ENCODE measurements around the gene RHOH. TPM values are rescaled to one million over a fixed set of nuclear protein-coding genes. Genes with fewer than 3 reads are reported as not detected.
"Not testable (repeated sequence)": the region's sequence is repeated elsewhere in the genome, so short reads cannot be mapped to it uniquely, and the experiment has no call there.

Gene RHOH
- total RNA-seq, 1 experiment from 2014 or later, result not detected

- no peak overlapping the region for H2AFZ ChIP-seq
- intact Hi-C loops (cut with micrococcal nuclease; ENCODE audit: unreplicated experiment), result no loop called here
- TF ChIP-seq EZH2 (IDR thresholded peaks at IDR 0.05; ENCODE audit: low read depth), result no peak
- no peak for TF ChIP-seq CTCF (conservative IDR thresholded peaks at IDR 0.05)
- H3K27me3 ChIP-seq (ENCODE audit: insufficient read depth, low read depth), result no peaks in the 10 kb centered on the region
- H3K9me3 ChIP-seq (ENCODE audit: insufficient read depth, low read depth), result no peaks in the 10 kb centered on the region
- ChIA-PET CTCF (no interaction called here), POLR2A (ENCODE audit: unreplicated experiment) (no interaction called here)
- no peaks in the 10 kb centered on the region for H3F3A ChIP-seq (ENCODE audit: insufficient read depth, low read depth)
- H3K9me2 ChIP-seq (ENCODE audit: insufficient read depth), result no peaks in the 10 kb centered on the region
- H3K36me3 ChIP-seq (ENCODE audit: low read depth), result no peaks in the 10 kb centered on the region
- no peak overlapping the region for H3K4me2 ChIP-seq
- H3K4me1 ChIP-seq (replicated peaks; ENCODE audit: insufficient read depth), result no peaks in the 10 kb centered on the region
- H3K79me2 ChIP-seq (ENCODE audit: low read depth), result no peaks in the 10 kb centered on the region
- no peak for DNase-seq
- H3K4me3 ChIP-seq, result no peak overlapping the region
- no peaks in the 10 kb centered on the region for H4K20me1 ChIP-seq (ENCODE audit: insufficient read depth)
- no TSS peak for BruUV-seq (replicated peaks)
- no peak overlapping the region for H3K27ac ChIP-seq
Observed at GRCh38 chr4:40280586-40280985, 83.8 kb downstream of the RHOH start.

DNA sequence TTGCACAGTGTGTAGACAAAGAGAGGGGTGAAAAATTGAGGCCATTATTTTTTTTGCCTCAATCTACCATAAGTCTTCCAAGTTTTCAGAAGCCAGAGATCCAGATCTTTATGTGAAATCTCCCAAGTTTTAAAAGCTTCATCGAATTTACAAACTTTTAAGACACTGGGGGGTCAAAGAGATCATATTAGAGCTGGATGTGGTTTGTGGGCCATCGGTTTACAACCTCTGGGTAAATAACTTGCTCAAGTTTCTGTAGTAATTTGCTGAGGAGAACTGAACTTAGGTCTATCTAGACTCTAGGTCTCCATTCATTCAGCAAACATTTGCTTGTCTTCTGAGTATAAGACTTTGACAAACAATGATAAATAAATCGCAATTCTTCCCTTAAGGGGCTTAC, 84.3 kb downstream of the RHOH start:
- Histone ChIP-seq H3K4me1 (replicated peaks; ENCODE audit: insufficient read depth) (no peaks in the 10 kb centered on the region), H3K27me3 (ENCODE audit: insufficient read depth, low read depth) (no peaks in the 10 kb centered on the region), H3K4me3 (no peak overlapping the region), H3K9me2 (ENCODE audit: insufficient read depth) (no peaks in the 10 kb centered on the region), H3K36me3 (ENCODE audit: low read depth) (no peaks in the 10 kb centered on the region), H3K27ac (no peak overlapping the region), H2AFZ (no peak overlapping the region), H3F3A (ENCODE audit: insufficient read depth, low read depth) (no peaks in the 10 kb centered on the region), H3K4me2 (no peak overlapping the region), H3K79me2 (ENCODE audit: low read depth) (no peaks in the 10 kb centered on the region), H4K20me1 (ENCODE audit: insufficient read depth) (no peaks in the 10 kb centered on the region), H3K9me3 (ENCODE audit: insufficient read depth, low read depth) (no peaks in the 10 kb centered on the region)
- CTCF ChIA-PET, result no interaction called here
- no TSS peak for BruUV-seq (replicated peaks)
- no peak for DNase-seq
- TF ChIP-seq CTCF (conservative IDR thresholded peaks at IDR 0.05), result no peak
- no peak for TF ChIP-seq EZH2 (IDR thresholded peaks at IDR 0.05; ENCODE audit: low read depth)
- intact Hi-C loops (cut with micrococcal nuclease; ENCODE audit: unreplicated experiment), result no loop called here
- POLR2A ChIA-PET (ENCODE audit: unreplicated experiment), result no interaction called here

DNA sequence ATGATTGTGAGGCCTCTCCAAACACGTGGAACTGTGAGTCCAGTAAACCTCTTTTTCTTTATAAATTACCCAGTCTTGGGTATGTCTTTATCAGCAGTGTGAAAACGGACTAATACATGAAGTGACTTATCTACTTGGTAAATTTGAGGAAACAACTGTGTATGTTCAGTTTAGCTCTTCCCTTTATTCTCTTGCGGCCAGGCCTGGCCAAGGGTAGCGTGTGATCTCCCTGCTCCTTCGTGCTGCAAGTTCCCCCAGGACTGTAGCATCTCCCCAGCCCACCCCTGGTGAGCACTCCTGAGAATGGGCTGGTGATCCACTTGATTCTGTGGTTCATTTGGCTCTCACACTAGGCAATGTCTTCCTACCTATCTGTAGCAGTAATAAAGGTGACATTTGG, 85.1 kb downstream of the RHOH start:
- intact Hi-C loops (cut with micrococcal nuclease; ENCODE audit: unreplicated experiment), result no loop called here

GRCh38 chr4:40282857-40283256, 86.0 kb downstream of the RHOH start:
- H3K36me3 ChIP-seq (ENCODE audit: low read depth); CTCF ChIA-PET; H3K4me3 ChIP-seq; H3K27ac ChIP-seq; intact Hi-C loops (cut with micrococcal nuclease; ENCODE audit: unreplicated experiment); H3K79me2 ChIP-seq (ENCODE audit: low read depth); BruUV-seq (replicated peaks); DNase-seq; H2AFZ ChIP-seq; H3K4me2 ChIP-seq; POLR2A ChIA-PET (ENCODE audit: unreplicated experiment); H3K4me1 ChIP-seq (replicated peaks; ENCODE audit: insufficient read depth); H3K9me2 ChIP-seq (ENCODE audit: insufficient read depth); H3K9me3 ChIP-seq (ENCODE audit: insufficient read depth, low read depth); H4K20me1 ChIP-seq (ENCODE audit: insufficient read depth); H3K27me3 ChIP-seq (ENCODE audit: insufficient read depth, low read depth); H3F3A ChIP-seq (ENCODE audit: insufficient read depth, low read depth): not testable (repeated sequence)

More for the DNA sequence above, 85.1 kb downstream of the RHOH start:
- no peaks in the 10 kb centered on the region for H3K4me1 ChIP-seq (replicated peaks; ENCODE audit: insufficient read depth)
- no peaks in the 10 kb centered on the region for H3K36me3 ChIP-seq (ENCODE audit: low read depth)
- no peaks in the 10 kb centered on the region for H3K9me2 ChIP-seq (ENCODE audit: insufficient read depth)
- POLR2A ChIA-PET (ENCODE audit: unreplicated experiment), result no interaction called here
- H3K79me2 ChIP-seq (ENCODE audit: low read depth), result no peaks in the 10 kb centered on the region
- no peaks in the 10 kb centered on the region for H4K20me1 ChIP-seq (ENCODE audit: insufficient read depth)
- H3K27ac ChIP-seq, result no peak overlapping the region
- H3F3A ChIP-seq (ENCODE audit: insufficient read depth, low read depth), result no peaks in the 10 kb centered on the region
- BruUV-seq (replicated peaks), result no TSS peak
- CTCF ChIA-PET, result no interaction called here
- no peak for TF ChIP-seq CTCF (conservative IDR thresholded peaks at IDR 0.05)
- no peak overlapping the region for H3K4me2 ChIP-seq
- no peak for DNase-seq
- no peak overlapping the region for H2AFZ ChIP-seq
- H3K9me3 ChIP-seq (ENCODE audit: insufficient read depth, low read depth), result no peaks in the 10 kb centered on the region
- H3K4me3 ChIP-seq, result no peak overlapping the region
- H3K27me3 ChIP-seq (ENCODE audit: insufficient read depth, low read depth), result no peaks in the 10 kb centered on the region

All from PC-9 (cell line).